Stimulated activated CD8-positive, alpha-beta memory T cell treated with anti-CD3 and anti-CD28 coated beads, Interleukin-12 subunit alpha, Interleukin-12 subunit beta, amount 100 ng/mL, for 24 hours (primary cell): ENCODE measurements around the gene ASTN2.

Experiments used
- DNase-seq: peaks from one replicate; pipeline ENCODE4 v3.0.0-alpha.2; 2020; ENCODE audit errors: extremely low read depth

Gene ASTN2

DNA sequence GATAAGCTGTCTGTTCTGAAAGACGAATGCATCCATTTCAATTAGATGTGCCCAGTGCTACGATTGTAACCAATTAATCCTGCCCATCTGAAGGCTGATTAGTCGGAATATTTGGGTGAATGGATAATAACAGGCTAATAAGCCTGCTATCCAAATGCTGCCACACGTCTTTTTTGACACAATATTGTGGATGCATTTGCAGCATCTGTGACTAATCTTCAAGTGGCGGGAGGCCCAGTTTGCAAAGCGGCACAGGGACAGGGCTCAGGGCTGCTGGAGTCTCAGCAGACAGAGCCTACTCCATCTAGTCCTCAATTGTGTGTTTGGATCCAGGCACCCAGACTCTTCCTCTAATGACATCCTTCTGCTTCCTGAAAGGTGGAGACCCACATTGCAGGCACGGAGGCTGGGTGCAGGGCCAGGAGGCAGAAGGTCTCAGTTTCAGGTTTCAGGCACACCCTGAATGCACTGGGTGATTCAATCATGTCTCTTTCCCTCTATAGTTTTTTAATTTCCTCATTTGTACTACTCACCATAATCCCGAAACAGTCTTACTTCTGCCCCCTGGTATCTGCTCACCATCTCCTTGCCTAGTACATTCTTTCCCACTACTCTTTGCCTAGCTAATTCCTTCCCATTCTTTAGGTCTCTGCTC is 169.6 kb downstream of the ASTN2 start:
- DNase-seq: no peak

DNA sequence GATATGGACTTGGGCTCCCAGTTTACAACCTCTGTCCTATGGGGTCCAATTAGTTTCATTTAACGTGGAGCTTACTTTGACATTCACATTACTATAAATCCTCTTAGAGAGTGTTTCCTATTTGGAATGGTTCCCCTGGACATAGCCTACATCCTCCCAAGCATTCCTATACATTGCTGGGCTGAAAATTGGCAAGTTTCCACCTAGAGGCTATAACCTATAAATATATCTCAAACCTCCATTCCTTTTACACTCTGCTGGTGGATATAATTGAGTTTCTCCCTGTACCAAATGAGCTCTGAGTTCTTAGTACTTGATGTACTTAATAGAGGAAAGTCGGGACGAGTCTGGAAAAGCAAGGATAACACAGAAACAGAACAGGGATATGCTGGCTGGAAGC is 172.8 kb downstream of the ASTN2 start:
- DNase-seq: no peak

GRCh38 chr9:117239428-117239827 is 175.4 kb downstream of the ASTN2 start:
- no peak for DNase-seq

DNA sequence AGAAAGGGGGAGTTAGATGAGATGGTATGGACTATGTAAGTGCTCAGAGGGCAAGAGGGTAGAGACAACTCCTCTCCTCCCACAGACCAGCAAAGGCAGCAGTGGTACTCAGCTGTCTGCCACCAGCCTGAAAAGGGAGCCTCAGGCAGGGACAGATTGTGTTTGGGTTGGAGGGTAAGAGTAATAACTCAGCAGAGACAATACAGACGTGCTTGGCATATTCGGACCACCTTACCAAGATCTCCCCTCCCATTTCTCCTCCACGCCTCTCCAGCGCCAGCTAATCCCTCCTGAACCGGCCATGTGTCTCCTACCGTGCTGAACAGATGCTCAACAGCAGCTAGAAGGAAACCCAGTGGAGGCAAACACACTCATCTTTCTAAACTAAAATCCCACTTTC is 180.8 kb downstream of the ASTN2 start:
- no peak for DNase-seq

DNA sequence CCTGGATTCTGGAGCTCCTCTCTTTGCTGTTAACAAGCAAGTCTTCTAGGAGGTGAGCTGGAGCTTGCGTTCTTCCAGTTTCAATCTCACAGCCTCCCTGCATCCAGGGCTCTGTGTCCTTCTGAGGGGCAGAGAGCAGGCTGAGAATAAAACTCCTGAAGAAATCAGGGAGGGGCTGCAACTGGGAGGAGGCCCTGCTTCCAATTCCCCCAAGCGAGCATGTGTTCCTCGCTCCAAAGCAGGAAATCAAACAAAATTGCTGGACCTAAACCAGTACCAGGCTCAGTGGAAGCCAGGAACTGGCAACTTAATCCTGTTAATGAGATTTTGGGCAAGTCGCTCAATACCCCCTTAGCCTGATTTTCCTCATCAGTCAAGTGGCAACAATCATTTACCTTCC is 181.8 kb downstream of the ASTN2 start:
- no peak for DNase-seq

DNA sequence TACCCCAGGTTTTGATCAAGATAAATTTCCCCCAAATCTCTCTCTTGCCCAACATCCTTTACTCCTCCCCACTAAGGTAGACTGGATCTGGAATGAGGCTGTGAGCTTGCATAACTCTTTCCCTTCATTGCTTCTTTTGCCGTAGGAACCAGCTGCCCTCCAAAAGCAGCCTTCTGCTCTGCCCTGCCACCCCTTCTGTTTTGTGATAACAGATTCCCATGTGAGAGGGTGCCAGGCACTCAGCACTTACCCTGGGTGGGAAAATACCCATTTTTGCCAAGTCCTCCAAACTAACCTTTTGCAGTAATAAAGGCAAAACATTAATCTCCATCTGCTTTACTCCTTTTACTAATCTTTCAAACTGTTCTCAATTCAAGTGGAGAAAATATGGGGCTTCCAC is 182.6 kb downstream of the ASTN2 start:
- no peak for DNase-seq

DNA sequence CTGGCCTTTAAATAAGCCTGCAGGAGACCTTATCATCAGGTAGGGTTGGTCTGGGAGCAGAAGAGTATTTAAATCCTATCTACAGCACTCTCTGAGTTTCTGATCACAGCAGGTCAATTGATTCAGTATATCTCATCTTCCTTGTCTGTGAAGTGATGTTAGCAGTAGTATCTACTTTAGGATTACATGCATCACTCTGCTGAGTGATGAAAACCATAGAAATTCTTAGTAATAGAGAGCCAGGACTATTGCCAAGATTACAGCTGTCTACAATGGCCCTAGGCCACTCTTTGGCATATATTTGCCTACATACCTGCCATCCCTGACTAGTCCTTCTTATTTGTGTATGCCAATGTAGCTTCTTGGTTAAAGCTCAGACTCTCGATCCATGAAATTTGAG is 183.8 kb downstream of the ASTN2 start:
- DNase-seq: no peak

GRCh38 chr9:117224695-117225094 is 190.2 kb downstream of the ASTN2 start:
- DNase-seq: no peak

GRCh38 chr9:117218951-117219350 is 195.9 kb downstream of the ASTN2 start:
- no peak for DNase-seq

GRCh38 chr9:117214416-117214815 is 200.4 kb downstream of the ASTN2 start:
- no peak for DNase-seq

DNA sequence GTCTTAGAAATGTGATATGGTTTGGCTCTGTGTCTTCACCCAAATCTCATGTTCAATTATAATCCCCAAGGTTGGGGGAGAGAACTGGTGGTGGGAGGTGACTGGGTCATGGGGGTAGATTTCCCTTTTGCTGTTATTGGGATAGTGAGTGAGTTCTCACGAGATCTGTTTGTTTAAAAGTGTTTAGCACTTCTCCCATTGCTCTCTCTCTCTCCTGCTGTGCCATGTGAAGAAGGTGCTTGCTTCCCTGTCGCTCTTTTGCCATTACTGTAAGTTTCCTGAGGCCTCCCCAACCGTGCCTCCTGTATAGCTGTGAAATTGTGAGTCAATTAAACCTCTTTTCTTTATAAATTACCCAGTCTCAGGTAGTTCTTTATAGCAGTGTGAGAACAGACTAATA is 203.6 kb downstream of the ASTN2 start:
- DNase-seq: no peak

GRCh38 chr9:117205806-117206205 is 209.1 kb downstream of the ASTN2 start:
- no peak for DNase-seq

GRCh38 chr9:117204971-117205370 is 209.9 kb downstream of the ASTN2 start:
- DNase-seq: no peak

GRCh38 chr9:117191504-117192261 is 223.2 kb downstream of the ASTN2 start:
- DNase-seq: no peak

DNA sequence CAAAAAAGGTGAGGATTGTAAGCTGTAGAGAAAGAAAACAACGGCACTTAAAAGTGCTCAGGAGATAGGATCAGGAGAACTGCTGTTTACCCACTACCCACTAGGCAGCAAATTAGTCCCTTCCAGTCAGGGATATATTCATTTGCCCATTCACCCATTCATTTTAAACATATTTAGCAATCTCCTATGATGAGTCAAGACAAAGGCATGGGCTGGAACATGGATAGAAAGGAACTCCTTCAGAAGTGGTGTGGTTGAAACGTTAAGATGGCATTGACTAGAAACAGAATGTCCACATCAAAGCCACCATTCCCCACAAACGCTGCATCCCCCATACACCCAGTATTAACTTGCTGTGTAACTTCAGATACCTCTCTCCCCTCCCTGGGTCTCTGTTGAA is 225.7 kb downstream of the ASTN2 start:
- no peak for DNase-seq

GRCh38 chr9:117188394-117188793 is 226.5 kb downstream of the ASTN2 start:
- no peak for DNase-seq

DNA sequence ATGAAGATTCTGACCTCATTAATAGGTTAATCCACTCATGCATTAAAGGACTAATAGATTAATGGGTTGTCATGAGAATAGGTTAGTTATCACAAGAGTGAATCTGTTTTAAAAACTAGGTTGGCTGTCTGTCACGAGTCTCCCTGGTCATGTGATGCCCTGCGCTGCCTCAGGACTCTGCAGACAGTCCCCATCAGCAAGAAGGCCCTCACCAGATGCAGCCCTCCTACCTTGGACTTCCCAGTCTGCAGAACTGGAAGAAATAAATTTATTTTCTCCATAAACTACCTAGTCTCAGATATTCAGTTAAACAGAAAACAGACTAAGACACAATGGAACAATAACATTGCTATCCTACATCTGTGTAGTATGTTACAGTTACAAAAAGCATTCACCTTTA is 227.4 kb downstream of the ASTN2 start:
- no peak for DNase-seq

- DNase-seq: no peak
Measured at GRCh38 chr9:117184173-117184572, 230.7 kb downstream of the ASTN2 start.

GRCh38 chr9:117182046-117182445 is 232.8 kb downstream of the ASTN2 start:
- no peak for DNase-seq

GRCh38 chr9:117180896-117181445 is 233.9 kb downstream of the ASTN2 start:
- DNase-seq: no peak

GRCh38 chr9:117178596-117179375 is 236.1 kb downstream of the ASTN2 start:
- no peak for DNase-seq

DNA sequence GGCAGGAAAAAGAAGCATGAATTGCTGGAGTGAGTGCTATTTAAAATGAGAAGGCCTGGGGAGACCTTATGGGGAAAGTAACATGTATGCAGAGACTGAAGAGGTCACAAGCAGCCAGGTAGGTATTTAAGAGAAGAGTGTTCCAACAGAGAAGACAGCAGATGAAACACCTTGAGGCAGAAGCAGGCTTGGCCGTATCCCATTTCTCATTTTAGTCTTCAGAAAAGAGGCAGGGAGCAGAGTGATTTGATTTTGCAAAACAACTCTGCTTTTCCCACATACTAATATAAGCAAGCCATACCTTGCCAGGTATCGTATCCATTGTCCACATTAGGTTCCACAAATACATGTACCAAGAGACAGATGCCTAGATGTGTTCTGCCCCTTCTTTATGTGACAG is 244.3 kb downstream of the ASTN2 start:
- no peak for DNase-seq
